ENCODE measurements around the gene NRGN. TPM values are rescaled to one million over a fixed set of nuclear protein-coding genes. Genes with fewer than 3 reads are reported as not detected.

The NRGN gene
- total and polyA plus RNA-seq, 2 of the 8 experiments (the other 6 are each of a cell fraction or from before 2014, with no cell fraction given) = 0.60 to 1.0 TPM

DNA sequence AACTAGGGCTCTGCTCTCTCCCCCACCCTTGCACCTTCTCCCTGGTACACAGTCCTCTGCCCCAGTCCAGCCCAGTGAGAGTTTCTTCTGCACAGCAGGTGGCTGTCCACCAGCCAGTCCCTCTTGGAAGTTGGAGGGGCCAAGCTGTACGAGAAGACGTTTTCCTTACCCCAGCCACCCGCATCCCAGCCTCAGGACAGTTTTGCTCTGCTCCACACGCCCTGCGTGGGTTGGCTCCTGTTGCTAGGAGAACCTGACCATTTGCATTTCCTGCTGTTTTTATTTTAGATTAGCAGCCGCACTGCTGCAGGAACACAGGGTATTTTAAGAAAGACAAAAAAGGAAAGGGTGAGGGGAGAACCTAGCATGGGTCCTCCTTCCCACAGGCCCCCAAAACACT lies 17.6 kb upstream of the NRGN start (continued):
- no peak for TF ChIP-seq RAD21 (IDR thresholded peaks at IDR 0.05 in 1 of 2, conservative IDR thresholded peaks at IDR 0.05 in 1 of 2; ENCODE audit: low read depth in 2 of 2, low read length in 2 of 2)
- TF ChIP-seq CREB1 (IDR thresholded peaks at IDR 0.05) = no peak
- TF ChIP-seq PHF8 (conservative IDR thresholded peaks at IDR 0.05; ENCODE audit: low read depth, low read length) = no peak
- TF ChIP-seq CEBPB (IDR thresholded peaks at IDR 0.05; ENCODE audit: low read depth, low read length) = no peak
